ENCODE measurements around the gene FOXRED2. TPM values are rescaled to one million over a fixed set of nuclear protein-coding genes. Genes with fewer than 3 reads are reported as not detected.
"Not testable (repeated sequence)": the region's sequence is repeated elsewhere in the genome, so short reads cannot be mapped to it uniquely, and the experiment has no call there.

FOXRED2 gene
- 12.0 and 12.6 TPM in 2 replicates for total RNA-seq (2014; rRNA removed; shearing (Covaris generic))

DNA sequence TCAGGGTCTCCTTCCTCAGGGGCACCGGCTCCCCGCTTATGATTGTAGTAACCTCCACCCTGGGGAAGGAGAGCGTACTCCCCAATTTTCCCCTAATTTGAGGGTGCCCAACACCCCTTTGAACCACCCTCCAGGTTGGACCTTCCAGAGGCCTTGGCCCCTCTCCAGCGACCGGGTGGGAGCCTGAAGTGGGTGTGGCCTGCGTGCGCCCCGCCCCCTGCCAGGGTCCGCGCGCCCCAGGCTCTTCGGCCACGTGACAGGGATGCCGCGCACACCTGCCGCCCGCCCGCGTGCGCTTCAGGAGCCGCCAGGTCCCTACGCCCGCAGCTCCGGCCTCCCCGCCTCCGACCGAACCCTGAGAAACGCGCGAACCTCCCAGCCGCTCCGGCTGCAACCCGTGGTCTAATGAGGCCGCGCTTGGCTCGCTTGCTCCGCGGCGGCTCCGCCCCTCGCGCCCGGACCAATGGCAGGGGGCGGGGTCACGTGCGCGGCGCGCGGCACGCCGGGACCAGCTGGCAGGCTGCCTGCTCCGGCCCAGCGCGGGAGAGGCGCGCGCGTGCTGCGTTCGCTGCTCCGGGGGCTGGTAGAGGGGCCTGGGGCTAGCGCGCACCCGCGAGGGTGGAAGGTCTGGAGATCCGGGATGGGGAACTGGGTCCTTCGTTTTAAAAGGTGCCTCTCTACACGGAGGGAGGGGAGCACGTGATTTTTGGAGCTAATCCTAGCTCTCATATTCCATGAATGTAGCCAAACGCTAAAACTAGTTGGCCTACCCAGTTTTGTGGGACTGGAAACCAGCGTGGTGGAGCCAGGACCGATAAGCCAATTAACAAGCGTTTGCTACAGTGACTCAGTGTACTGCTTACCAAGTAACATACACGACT, at the start of gene FOXRED2:
FOXRED2 (minus strand) TSS at position 404 of the 881 bp plus-strand sequence. CDS start 618 bp downstream, outside the sequence.
- peak; percentile 79 for DNase-seq (ENCODE audit: low read depth)

DNA sequence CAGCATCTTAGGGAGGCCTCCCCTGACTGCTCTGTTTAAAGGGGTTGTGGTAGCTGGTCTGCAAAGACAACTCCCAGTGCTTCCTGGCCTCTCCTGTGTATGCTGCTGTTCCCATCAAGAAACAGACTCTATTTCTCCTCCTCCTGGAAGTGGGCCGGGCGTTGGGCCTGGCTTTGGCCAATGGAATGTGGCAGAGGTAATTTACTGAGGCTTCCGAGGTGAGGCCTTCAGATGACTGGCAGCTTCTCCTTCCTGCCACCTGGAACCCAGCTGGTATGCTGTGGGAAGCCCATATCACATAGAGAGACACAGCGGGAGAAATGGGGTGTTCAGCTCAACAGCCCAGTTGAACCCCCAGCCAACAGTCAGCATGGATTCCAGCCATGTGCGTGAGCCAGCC, 47.3 kb upstream of the FOXRED2 start:
- DNase-seq (ENCODE audit: low read depth): no peak

DNA sequence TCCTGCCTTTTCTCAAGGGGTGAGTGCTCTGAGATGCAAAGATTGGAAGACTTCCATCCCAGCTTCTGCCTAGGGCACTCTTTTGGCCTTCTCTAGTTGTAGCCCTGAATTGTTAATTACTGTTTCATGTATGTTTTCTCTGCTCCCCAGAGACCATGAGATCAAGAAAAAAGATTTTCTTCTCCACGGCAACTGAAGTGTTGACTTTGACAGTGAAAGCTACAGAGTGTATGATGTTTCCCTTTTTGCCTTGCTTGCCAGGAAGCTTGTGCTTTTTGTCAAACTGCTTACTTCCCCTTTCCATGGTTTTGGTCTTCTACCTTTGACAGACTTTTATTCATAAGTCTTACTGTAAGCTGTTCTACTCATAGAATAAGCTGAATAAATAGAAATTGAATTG, 45.4 kb upstream of the FOXRED2 start:
- no peak for DNase-seq (ENCODE audit: low read depth)

DNA sequence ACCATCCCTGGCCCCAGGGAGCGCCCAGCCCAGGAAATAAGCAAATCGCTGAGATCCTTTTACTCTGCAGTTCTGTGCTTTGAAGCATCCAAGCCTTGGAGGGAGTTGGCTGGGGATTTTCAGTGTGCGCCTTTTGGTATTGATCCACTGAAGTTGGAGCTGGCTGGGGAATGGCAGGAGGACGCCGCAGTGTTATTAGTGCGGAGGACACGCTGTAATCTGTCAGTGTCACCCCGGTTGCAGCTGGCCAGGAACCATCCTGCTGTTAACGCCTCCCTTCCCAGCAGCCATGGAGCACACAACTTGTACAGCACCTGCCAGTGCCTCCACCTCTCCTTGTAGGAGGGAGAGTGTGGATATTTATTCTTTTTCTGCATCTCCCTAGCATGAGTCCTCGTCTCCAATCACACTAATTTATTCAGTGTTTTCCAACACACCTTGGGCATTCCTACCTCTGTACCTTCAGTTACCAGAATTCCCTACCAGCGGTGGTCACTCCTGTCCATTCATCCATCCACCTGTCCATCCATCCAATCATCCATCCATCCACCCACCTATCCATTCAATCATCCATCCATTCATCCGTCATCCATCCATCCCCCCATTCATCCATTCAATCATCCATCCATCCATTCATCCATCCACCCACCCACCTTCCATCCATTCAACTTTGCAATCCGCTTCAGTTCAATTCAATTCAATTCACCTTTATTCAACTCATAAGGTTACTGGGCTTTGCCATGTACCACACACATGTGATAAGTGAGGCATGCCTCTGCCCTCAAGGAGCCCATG, 44.1 kb upstream of the FOXRED2 start:
- no peak for DNase-seq (ENCODE audit: low read depth)

DNA sequence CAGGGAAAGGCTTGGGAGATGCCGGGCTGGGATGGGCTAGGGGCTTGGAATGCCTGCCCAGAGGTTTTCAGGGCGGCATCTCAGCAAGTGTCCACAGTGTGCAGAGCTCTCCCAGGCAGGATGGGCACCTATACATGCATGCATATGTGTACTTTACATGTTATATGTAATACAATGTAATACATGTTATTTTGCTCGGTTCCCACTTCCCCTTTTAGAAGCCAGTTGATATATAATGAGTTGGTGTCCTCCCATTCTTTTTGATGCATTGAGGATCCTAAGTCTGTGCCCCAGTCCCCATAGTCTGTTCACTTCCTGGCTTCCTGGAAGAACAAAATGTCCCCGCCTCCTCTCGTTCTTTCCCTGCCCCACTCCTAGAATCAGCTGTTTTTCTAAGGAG, 42.2 kb upstream of the FOXRED2 start:
- DNase-seq (ENCODE audit: low read depth): no peak

DNA sequence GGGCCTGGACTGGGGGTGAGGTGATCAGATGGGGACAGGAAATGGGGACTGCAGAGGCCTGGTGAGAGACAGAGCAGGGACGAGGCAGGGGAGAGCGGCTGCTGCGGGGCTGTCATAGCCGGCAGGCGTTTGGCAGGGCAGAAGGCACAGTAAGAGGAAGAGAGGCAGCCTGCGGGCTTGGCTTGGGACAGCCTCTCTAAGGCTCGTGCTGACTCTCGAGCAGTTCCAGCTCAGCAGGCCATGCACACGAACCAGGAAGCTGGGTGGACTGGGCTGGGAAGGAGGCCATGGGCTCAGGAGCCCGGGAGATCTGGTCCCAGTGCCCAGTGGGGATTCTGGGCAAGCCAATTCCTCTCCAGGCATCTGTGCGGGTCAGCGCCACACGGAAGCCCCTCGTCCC, 41.8 kb upstream of the FOXRED2 start:
- no peak for DNase-seq (ENCODE audit: low read depth)

DNA sequence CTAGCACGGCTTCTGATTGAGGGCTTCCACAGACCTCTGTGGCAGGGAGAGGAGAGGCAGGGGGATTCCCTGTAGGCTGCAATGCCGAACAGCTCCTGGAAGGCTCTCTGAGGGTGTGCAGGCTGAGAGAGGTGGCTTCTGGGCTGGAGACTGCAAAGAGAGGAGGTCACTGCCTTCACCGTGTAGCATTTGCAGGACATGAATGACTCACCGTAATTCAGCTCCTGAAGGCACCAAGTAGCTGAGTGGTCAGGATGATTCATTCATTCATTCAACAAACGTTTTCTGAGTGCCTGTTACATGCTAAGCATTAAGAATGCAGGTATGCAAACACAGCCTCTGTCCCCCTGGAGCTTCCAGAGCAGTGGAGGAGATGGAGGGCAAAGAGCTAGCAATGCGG, 40.1 kb upstream of the FOXRED2 start:
- peak; percentile 83 for DNase-seq (ENCODE audit: low read depth)

DNA sequence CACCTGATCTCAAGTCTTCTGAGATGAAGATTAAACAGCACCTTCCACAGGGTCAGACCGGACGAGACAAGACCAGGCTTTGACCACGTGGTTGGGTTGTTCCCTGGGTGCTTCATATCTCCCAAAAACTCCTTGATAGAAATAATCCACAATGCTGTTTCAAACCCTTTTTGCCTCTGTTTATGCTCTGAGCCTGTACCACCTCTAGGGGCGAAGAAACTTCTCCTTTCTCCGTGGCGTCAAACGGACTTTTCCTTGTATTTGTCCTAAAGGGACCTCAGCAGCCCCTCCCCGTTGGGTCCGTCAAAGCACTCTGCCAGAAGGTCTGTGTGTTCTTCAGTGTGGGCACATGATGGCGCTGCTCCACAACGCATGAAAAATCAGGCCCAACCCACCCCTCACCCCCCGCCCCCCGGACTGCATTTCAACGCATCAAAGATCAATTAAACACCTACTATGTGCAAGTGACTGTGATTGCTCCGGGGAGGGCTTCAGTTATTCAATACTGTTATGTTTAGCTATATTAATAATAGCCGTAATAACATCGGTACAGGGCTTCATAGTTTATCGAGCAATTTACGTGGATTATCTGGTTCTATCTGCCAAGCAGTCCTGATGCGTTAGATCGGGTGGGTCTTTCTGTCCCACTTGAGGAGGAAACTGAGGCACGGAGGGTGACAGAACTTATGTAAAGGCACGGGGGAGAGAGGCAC, 39.4 kb upstream of the FOXRED2 start:
- peak; percentile 53 for DNase-seq (ENCODE audit: low read depth)

DNA sequence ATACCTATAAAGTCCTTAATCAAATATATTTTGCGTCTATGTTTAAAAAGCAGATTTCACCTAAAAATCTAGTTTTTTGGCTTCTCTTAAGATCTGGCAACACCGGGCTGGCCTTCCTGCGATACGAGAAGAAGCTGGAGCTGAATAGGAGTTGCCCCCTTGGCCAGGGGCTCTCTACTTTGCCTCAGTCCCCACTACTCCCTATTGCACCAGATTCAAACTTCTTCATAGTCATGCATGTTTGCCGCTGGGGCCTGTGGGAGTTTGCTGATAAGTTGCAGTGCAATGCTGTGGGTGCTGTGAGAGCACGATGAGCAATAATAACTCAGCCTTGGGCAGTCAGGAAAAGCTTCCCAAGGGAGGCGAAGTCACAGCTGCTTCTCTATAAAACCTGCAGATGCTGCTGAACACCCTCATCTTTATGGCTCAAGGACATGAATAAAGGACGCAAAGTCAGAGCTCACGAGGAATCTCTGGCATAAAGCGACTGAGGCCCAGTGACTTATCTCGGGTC, 37.3 kb upstream of the FOXRED2 start:
- peak; percentile 72 for DNase-seq (ENCODE audit: low read depth)

DNA sequence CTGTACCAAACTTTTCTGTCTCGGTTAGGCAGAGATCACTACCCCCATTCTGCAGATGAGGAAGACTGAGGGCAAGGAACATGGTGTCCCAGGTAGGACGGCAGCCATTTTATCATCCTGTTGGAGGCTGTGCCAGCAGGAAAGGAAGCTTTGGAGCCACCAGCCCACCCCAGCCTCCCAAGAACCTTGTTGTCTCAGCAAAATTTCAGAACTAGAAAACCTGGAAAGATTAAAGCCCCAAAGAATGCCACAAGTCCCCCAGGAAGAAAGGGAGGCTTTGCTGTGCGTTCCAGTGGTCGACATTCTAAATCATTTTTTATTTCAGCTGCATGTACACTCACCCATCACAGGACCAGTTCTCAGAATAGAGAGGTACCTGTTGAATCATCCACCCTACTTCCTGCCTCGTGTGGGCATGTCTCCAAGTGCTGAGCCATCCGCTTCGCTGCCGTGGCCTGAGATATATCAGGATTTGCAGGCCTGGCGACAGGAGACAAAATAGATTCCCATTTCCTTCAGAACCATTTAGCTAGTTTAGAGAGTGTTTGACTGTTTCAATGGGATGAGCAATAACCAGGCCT, 35.1 kb upstream of the FOXRED2 start:
- DNase-seq (ENCODE audit: low read depth): peak; percentile 89

DNA sequence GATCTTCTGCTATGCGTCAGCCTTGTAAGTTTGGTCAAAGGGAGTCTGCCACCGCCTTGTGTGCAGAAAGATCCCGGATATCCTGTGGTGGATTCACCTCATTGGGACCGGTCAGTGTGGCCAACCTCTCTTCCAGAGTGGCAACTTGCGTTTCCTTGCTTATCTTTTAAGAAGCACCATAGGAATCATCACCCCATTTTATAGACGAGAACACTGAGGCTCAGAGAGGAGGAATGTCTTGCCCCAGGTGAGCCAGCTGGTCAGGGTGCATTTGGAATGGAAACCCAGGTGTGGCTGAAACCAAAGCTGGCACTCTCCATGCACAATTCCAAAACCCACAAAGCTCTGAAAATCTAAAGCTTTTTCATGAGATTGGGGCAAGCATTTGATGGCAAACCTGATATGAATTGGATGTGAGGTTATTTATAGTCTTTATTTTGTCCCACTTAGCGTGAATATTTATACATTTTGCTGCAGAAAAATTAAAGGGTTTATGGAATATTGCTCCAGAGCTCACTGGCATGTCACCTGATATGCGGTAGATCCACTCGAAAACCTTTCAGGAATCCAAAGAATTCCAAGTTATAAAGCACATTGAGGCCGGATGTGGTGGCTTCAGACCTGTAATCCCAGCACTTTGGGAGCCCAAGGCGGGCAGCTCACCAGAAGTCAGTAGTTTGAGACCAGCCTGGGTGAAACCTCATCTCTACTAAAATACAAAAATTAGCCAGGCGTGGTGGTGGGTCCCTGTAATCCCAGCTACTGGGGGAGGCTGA, 34.2 kb upstream of the FOXRED2 start:
- DNase-seq (ENCODE audit: low read depth): peak; percentile 55

DNA sequence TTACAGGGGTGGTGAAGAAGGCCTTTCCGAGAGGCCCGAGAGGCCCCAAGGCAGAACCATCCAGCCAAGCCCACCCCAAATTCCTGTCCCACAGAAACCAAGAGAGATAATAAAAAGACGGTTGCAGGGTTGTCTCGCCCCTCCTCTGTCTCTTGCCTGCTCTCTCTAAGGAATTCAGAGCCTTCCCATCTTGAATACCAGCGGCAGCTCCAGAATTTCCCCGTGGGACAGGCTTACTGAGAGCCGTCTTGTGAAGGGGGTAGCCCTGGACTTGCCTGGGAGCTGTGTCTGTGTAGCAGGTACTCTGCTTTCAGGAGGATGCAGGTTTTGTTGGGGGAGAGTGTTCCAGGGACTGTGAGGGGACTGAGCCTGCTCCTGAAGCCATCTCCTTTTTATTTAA, 31.7 kb upstream of the FOXRED2 start:
- DNase-seq (ENCODE audit: low read depth): no peak

DNA sequence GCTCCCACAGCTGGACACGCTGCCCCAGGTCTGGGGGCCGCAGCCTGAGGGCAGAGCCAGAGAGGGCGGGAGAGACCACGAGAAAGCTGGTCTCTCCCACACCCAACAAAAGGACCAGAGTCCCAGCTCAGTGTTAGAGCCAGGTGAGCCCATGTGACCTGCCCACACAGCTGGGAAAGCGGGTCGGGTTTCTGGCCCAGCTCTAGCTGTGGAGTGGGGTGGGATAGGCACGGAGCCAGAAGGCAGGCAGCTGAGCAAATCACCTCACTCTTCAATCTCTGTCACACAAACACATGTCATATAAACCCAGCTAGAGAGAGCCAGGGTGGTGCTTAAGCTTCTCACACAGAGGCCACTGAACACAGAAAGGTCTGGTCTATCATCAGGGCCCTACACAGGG, 29.9 kb upstream of the FOXRED2 start:
- DNase-seq (ENCODE audit: low read depth): no peak

DNA sequence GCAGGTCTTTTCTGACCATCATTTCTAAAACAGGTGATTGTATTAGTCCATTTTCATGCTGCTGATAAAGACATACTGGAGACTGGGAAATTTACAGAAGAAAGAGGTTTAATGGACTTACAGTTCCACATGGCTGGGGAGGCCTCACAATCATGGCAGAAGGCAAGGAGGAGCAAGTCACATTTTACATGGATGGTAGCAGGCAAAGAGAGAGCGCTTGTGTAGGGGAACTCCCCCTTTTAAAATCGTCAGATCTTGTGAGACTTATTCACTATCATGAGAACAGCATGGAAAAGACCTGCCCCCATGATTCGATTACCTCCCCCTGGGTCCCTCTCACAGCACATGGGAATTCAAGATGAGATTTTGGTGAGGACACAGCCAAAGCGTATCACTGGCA, 26.5 kb upstream of the FOXRED2 start:
- not testable (repeated sequence) for DNase-seq (ENCODE audit: low read depth)

DNA sequence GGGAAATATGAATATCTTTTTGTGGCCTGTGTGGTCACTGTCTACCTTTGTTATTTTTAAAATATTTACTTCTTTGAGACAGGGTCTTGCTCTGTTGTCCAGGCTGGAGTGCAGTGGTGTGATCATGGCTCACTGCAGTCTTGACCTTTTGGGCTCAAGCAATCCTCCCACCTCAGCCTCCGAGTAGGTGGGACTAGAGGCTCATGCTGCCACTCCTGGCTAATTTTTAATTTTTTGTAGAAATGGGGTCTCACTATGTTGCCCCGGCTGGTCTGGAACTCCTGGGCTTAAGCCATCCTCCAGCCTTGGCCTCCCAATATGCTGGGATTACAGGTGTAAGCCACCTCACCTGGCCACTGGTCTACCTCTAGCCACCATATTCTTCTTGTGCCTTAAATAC, 25.6 kb upstream of the FOXRED2 start:
- no peak for DNase-seq (ENCODE audit: low read depth)

DNA sequence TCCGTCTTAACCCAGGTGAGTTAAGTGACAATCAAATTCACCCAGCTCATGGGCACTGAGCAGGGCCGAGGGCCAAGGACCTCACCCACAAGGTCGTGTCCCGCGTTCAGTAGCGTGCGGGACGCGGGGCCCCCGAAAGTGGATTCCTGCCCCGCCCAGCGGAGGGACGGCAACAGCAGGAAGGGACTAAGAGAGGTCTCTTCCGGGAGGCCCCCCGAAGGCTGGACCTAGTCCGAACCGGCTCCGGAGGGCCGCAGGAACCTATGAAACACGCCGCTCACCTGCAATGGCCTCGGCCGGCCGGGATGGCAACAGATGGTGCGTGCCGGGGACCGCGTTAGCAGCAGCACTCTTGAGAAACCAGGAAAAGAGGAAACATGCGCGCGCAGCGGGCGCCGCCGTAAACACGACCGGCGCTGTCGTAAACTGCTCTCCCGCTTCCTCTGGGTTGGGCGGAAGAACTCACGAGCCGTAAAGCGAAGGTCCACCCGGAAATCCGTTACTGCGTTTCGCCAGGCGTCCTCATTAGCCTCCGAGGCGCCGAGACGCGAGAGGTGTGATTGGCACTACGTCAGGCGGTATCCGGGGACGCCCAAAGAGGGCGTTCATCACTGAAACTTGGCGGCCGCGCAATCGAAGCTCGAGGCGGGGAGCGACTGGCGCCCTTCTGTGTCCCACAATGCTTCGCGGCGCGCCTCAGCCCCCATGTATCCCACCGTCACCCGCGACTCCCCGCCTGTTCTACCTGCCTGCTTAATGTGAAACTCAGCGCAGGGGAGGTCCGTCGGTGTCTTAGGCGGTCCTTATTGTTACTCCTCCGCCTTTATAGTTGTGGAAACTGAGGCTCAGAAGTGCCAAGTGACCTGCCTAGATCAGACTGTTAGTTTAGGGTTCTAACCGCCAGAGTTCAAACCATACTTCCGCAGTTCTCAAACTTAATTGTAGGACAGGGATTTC, 22.2 kb upstream of the FOXRED2 start, which contains the start of gene EIF3D:
EIF3D (minus strand) TSS at position 372 of the 957 bp plus-strand sequence. CDS start 3,045 bp downstream, outside the sequence.
- peak; percentile 99 for DNase-seq (ENCODE audit: low read depth)

DNA sequence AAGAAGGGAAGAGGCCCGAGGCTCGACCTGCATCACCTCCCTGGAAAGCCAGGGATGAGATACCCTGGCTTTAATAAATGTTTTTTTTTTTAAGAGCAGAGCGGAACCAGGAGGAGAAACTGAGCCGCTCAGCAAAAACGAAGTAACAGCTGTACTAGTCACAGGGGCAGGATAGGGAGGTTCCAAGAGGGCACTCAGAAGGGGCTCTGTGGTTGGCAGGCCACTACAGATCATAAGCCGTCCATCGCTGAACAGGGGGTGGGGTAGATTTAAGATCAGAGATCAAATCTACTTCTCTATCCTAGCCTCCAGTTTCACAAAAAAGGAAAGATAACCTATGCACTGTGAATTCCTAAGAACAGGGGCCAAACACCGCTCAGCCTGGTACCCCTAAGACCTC, 21.5 kb upstream of the FOXRED2 start:
- DNase-seq (ENCODE audit: low read depth): no peak

DNA sequence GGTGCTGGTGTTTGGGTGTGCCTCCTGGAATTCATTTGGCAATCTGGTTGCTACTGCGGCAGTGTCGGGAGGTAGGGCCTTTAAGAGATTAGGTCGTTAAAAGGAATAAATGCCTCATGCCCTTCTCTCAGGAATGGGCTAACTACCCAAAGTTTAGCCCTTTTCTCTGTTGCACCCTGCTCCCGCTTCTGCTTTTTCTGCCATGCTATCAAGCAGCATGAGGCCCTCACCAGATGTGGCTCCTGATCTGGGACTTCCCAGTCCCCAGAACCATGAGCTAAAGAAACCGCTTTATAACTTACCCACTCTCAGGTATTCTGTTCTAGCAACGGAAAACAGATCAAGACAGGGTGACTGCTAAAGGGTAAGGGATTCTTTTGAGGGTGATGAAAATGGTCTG, 15.8 kb upstream of the FOXRED2 start:
- no peak for DNase-seq (ENCODE audit: low read depth)

DNA sequence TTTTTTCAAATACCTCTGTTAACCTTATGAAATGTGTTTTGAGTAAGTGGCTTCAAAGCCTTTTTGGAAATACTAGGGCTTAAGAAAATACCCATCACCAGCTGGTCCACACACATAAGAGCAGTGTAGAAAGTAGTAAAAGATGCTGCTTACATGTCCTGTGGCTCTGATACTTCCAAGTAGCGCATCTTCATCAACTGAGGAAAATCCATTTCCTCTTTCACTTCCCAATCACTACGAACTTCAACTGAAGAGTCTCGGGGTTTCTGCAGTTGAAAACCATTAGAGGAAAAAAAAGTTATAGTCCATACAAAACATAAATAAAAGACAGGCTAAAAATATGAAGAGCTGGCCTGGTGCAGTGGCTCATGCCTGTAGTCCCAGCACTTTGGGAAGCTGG, 13.6 kb upstream of the FOXRED2 start:
- no peak for DNase-seq (ENCODE audit: low read depth)
